HG02678 (cell line): ENCODE results near the gene DAB1.
"Not testable (repeated sequence)": the region's sequence is repeated elsewhere in the genome, so short reads cannot be mapped to it uniquely, and the experiment has no call there.

ENCODE experiments used
- ATAC-seq: cut with Tn5 transposase; IDR thresholded peaks from one replicate; pipeline ENCODE4 v1.9.1; 2021; ENCODE audit warnings: mild to moderate bottlenecking, moderate library complexity; ENCODE audit not compliant: unreplicated experiment

DAB1 gene

GRCh38 chr1:57234459-57234858 is 189.4 kb downstream of the DAB1 start:
- ATAC-seq = no peak

- no peak for ATAC-seq
Observed at GRCh38 chr1:57232500-57232899, 191.4 kb downstream of the DAB1 start.

DNA sequence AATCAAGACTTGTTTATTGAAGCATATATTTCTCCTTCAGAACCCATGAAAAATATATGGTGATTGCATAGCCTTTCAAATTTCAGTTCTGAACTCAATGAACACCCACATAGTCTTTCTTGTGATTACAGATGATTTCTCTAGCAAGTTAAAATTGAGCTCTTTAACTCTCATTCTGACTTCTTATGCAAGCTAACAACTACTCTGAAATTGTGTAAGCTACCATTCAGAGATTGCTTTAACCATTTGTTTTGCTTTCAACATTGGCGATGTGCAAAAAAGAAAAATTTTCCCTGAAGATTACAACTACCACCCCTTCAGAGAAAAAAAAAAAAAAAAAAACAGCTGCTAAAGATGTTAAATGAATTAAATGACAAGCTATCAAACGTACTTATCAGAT is 193.9 kb downstream of the DAB1 start:
- ATAC-seq = no peak

DNA sequence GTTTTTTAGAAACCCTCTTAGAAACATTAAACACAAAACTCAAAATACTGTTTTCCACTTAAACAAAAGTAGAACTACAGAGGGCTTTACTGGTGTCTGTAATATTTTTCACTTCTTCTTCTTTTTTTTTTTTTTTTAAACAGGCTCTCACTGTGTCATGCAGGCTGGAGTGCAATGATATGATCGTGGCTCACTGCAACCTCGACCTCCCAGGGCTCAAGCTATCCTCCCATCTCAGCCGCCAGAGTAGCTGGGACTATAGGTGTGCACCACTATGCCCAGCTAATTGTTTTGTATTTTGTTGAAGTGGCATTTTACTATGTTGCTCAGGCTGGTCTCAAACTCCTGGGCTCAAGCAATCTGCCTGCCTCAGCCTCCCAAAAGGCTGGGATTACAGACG is 194.8 kb downstream of the DAB1 start:
- ATAC-seq = no peak

DNA sequence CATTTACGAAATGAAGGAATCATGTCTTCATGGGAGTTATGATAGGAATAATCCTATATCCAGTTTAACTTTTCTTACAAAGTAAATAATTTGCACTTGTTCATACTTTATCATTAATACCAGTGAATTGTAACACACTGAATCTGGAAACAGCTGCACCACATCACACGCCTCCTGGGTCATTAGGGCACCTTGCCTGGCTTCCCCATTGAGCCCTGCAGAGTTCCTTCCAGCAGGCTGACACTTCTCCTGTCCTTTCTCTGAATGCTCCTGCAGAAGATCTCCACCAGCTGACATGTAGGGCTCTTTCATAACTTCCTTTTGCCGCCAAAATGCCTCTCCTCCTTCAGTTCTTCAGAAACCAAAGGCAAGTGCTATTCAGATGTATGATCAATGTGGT is 201.1 kb downstream of the DAB1 start:
- no peak for ATAC-seq

DNA sequence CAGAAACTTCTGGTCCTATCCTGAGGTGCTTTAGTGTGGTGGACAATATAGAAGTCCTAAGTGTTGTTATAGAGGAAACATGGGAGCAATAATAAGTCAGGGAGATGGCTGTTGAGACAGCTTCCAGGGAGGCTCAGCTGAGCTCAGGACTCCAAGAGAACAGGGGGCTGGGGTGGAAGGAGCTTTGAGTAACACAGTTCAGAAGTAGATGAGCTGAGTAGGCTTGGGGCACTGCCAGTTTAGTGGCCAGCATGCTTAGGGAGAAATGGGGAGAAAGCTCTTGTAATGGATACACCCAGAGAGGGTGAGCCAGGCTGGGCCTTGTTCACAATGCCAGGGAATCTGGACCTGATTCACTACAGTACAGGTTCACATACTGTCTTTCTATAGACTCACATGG is 201.6 kb downstream of the DAB1 start:
- ATAC-seq = no peak

GRCh38 chr1:57220905-57221304 is 203.0 kb downstream of the DAB1 start:
- not testable (repeated sequence) for ATAC-seq

- ATAC-seq = no peak
Observed at GRCh38 chr1:57218487-57219079, 205.3 kb downstream of the DAB1 start.

GRCh38 chr1:57217905-57218304 is 206.0 kb downstream of the DAB1 start:
- ATAC-seq = no peak

DNA sequence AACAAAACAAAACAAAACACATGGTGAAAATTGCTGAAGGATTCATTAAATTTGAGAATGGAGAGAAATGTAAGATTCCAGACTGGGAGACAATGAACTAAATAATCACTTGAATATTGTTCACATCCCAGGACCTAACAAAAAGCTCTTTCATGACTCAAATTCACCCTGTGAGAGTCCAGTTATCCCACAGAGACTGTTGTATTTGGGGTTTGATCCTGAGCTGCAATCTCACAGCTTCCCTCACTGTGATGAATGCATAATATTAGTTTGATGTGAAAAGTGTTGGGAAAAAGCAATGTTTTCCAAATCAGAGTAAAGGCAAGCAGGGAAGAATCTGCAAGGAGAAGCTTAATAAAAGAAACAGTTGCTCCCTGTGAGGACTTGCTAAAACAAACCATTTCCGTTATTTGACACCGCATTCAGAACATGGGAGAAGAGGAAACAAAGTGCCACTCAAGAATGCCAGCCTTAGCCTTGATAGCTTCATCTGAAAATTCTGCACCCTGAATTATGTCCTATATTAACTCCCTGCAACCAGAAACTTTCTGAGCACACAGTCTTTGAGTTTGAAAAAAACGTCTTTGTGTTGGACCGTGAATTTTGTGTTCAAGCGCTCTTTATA is 208.8 kb downstream of the DAB1 start:
- no peak for ATAC-seq

DNA sequence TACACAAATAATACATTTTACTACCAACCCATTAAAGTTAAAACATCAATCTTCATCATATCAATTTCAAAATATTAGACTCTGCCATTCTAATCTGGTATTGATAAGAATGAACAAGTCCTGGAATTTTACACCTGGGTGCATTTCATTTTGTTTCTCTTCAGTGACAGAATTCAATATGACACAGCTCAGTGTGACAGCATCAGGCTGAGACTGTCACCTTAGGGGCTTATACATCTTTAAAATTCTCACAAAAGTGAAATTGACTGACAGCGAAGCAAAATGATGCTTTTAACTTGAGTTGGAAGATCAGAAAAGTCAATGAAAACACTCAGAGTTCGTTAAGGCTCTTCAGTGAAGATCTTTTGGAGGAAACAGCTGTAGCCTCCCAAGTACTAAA is 213.0 kb downstream of the DAB1 start:
- no peak for ATAC-seq

- no peak for ATAC-seq
Observed at GRCh38 chr1:57209495-57209894, 214.4 kb downstream of the DAB1 start.

- no peak for ATAC-seq
Observed at GRCh38 chr1:57208741-57209302, 215.0 kb downstream of the DAB1 start.

GRCh38 chr1:57206038-57206437 is 217.8 kb downstream of the DAB1 start:
- ATAC-seq = no peak

- no peak for ATAC-seq
Observed at GRCh38 chr1:57204942-57205787, 218.7 kb downstream of the DAB1 start.

DNA sequence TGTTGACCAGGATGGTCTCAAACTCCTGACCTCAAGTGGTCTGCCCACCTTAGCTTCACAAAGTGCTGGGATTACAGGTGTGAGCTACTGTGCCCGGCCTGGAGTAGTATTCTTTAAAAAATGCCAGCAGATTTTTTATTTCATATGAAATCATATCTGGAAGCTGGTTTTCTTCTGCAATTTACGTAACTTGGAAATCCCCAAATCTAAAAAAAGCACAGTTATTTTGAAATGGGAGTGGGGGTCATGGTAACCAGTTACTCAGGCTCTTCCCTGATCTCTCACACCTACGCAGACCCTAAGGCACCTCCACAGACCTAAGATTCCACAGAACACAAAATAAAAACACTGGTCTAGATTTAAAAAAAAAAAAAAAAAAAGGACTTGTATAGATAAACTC is 219.8 kb downstream of the DAB1 start:
- ATAC-seq = no peak

DNA sequence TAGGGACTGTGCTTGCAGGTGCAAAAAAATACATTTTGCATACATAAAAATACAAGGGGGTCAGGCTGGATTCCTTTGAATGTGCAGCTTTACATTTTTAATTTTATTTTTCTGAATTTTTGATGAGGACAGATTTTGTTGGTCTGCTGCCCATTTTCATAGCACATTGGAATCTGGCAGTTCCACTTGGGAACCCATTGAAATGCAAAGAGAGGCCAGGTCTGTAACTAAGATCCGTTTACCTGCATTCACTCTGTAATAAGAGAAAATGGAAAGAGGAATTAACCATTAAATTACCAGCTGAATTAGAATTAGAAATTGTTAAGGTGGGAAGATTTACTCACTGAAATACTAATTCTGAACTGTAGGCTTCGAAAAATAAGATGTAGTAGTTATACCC is 221.6 kb downstream of the DAB1 start:
- no peak for ATAC-seq

DNA sequence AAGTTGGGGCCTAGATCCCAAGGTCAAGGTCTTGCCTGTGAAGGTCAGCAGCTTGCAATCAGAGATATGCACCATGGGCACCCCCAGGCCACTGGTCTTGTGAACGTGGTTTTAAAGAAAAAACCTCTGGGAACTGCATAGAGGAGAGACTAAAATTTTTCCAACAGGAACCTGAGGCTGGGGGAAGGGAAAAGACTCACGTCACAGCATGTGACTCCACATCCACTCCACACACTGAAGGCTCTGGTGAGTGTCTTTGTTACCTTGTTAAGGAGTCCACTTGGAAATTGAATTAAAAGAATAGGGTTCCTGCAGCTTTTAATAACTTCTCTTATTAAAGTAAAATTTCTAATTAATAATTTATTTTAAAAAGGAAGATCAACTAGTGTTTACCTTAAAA is 224.9 kb downstream of the DAB1 start:
- ATAC-seq = no peak

DNA sequence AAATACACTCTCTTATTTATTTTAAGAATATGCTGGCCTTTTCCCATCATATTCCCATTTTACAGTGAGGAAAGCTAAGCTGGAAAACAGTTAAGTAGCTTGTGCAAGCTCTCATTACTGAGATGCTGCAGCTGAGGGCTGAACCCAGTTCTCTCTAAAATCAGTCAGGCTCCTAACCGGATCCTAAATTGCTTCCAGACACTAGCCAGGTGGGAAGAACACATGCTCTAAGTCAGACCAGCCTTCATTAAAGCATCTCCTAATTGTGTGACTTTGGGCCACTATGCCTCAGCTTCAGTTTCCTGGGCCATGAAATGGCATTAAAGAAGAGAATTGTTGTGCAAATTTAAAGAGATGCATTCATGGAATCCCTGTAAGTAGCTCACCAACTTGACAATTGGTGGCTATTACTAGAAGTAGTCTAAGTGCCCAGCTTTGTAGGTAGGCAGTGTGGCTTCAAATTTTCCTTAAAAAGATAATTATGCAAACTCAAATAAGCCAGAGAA is 228.4 kb downstream of the DAB1 start:
- ATAC-seq = no peak

DNA sequence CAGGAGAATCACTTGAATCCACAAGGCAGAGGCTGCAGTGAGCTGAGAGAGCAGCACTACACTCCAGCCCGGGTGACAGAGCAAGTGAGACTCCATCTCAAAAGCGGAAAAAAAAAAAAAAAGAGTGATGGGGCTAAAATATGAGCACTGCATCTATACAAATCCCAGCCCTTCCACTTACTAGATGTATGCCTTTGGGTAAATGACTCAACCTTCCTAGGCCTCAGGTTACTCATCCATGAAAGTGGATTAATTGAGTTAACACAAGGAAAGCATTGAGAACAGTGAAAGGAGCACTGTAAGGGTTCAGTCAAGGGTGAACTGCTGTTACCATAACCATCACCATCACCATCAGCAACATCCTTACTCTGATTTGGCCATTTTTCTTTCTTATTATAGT is 231.6 kb downstream of the DAB1 start:
- ATAC-seq = no peak

DNA sequence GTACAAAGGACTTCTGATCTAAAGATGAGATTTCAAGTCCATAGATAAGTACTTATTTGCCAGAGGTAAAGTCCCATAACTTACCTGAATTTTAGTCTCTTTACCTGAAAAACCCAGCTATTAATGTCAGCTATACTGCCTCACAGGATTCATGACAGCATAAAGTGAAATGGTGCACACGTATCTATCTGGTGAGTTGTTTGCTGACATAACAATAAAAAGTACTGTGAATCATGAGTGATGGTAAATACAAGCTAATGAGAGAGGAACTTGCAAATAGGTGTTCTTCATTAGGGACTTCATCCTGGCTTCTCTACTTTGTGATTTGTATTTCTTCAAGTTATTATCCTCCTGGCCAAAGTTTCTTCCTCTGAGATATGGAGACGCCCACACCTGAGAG is 233.0 kb downstream of the DAB1 start:
- ATAC-seq = no peak

DNA sequence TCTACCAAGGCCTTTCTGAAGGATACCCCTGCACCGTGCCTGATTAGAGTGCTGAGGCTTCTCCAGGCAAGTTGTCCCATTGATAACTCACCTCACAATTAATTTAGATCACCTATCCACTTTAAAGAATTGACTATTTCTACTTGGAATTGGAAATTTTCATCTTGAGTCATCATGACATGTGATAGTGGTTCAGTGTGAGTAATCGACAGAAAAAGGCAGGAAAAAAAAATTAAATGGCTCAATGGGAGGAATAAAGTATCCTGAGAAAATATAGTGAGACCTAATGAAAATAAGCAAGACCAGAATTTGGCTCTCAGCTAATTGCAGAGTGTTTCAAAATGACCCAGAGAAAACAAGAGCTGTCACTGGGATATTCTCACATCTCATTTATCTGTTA is 235.7 kb downstream of the DAB1 start:
- ATAC-seq = no peak
